ENCODE results near the gene CYTH1.

DNA sequence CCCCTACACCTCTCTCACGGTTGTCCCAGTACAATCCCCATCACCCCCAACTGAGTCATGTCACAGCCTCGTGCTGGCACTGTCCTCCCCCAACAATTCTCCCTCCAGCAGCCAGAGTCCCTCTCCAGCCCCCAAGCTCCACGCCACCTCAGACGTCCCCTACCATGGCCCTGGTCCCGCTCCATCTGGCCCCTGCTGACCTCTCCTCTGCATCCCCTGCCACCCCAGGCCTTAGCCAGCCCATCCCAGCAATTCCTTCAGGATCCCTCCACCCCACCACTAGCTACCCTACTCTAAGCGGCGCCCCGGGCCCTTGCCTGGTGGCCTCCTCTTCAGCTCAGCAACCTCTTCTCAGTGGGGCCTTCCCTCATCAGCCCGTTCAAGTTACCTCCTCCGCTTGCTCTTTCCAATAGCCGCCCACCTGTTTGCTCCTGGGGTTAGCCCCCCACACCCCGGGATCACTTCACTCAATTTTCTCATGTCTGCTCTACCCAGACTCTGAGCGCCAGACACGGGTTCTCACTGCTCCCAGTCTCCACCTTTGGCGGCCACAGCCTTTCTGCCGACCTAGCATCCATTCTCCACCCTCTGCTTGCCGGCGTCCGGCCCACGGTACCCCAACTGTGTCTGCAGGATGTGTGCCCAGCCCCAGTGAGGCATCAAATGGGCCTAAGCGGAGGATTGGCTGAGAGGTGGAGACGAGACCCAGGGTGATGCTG lies 112.7 kb downstream of the CYTH1 start:
- no peak for TF ChIP-seq GATA2 (IDR thresholded peaks at IDR 0.05; ENCODE audit: low read depth, low read length)
- no peak for TF ChIP-seq GATA3 (IDR thresholded peaks at IDR 0.05; ENCODE audit: low read depth, low read length)

Data from SH-SY5Y (cell line).